ENCODE results near the gene MDM4. TPM values are rescaled to one million over a fixed set of nuclear protein-coding genes. Genes with fewer than 3 reads are reported as not detected.

The MDM4 gene
- total RNA-seq, 1 experiment from 2014 or later, result 49.6 TPM

- no peak overlapping the region for H3K56ac ChIP-seq (ENCODE audit: insufficient read length, low read depth, low read length)
Measured at GRCh38 chr1:204528241-204528640, 12.0 kb downstream of the MDM4 start.

More at GRCh38 chr1:204528241-204528640, 12.0 kb downstream of the MDM4 start:
- H2BK120ac ChIP-seq (ENCODE audit: low read depth, low read length, poor library complexity, severe bottlenecking), result no peak overlapping the region
- no peak overlapping the region for H3K23ac ChIP-seq (ENCODE audit: insufficient read length, low read depth, low read length)
- no peak for TF ChIP-seq CTCF (conservative IDR thresholded peaks at IDR 0.05)
- H3K18ac ChIP-seq (ENCODE audit: insufficient read length, low read depth, low read length), result no peak overlapping the region
- WGBS (ENCODE audit: extremely low coverage, insufficient read length, low lambda C conversion rate), result no CpG with 5 or more reads among the region's 5 CpGs
- H2BK5ac ChIP-seq (ENCODE audit: insufficient read length, low read length), result no peak overlapping the region
- H3K79me2 ChIP-seq (ENCODE audit: insufficient read depth, low read length), result peaks cover 3% of the 10 kb centered on the region; the same call in 1 of the 2 replicates
- no peak overlapping the region for H4K8ac ChIP-seq (replicated peaks; ENCODE audit: insufficient read length, low read depth, low read length)
- H2BK15ac ChIP-seq (ENCODE audit: low read depth, low read length), result no peak overlapping the region
- Mint-ChIP-seq H3K27me3 (ENCODE audit: low read depth) (no peaks in the 10 kb centered on the region), H3K9me3 (peaks cover 3 to 6% of the 10 kb centered on the region in 2 experiments; a peak in 4 of 5 replicates), H3K4me3 (no peak overlapping the region), H3K36me3 (ENCODE audit: insufficient read depth in 1 of 3, low read depth in 3 of 3) (peaks cover 43 to 72% (median 71%) of the 10 kb centered on the region in 3 experiments; a peak in 6 of 7 replicates), H3K27ac (no peak overlapping the region), H3K4me1 (peaks cover 9 to 10% of the 10 kb centered on the region in 2 experiments)
- H3K27ac ChIP-seq (ENCODE audit: insufficient read length, low read depth, low read length), result no peak overlapping the region
- H3K4ac ChIP-seq (ENCODE audit: low read depth, low read length), result no peak overlapping the region
- DNase-seq, result no peak
- no peak overlapping the region for H2BK12ac ChIP-seq (ENCODE audit: insufficient read length, low read depth, low read length)
- H2AFZ ChIP-seq (ENCODE audit: low read length), result no peak overlapping the region
- no peak overlapping the region for H3K14ac ChIP-seq (ENCODE audit: insufficient read depth, low read length)
- H2BK20ac ChIP-seq (ENCODE audit: low read depth, low read length, poor library complexity, severe bottlenecking), result no peak overlapping the region
- no peaks in the 10 kb centered on the region for H3K9me3 ChIP-seq (ENCODE audit: control insufficient read depth, low read depth, low read length)
- H3K9ac ChIP-seq (ENCODE audit: extremely low read depth, insufficient read length, low read length), result no peak overlapping the region
- H3K23me2 ChIP-seq (ENCODE audit: insufficient read length, low read depth, low read length, poor library complexity, severe bottlenecking), result no peaks in the 10 kb centered on the region
- no peaks in the 10 kb centered on the region for H3K4me1 ChIP-seq (ENCODE audit: insufficient read depth, low read length)
- H3K4me2 ChIP-seq (ENCODE audit: insufficient read depth, insufficient read length, low read length), result no peak overlapping the region
- no peak overlapping the region for H2AK5ac ChIP-seq (ENCODE audit: insufficient read length, low read length)
- H4K5ac ChIP-seq (ENCODE audit: insufficient read length, low read depth, low read length), result no peak overlapping the region
- no peak overlapping the region for H3T11ph ChIP-seq (ENCODE audit: low read length)
- peaks cover 4% of the 10 kb centered on the region for H3K79me1 ChIP-seq (ENCODE audit: insufficient read depth, low read depth, low read length, poor library complexity, severe bottlenecking)
- H4K20me1 ChIP-seq (ENCODE audit: control insufficient read depth, insufficient read depth, insufficient read length), result no peaks in the 10 kb centered on the region
- no peaks in the 10 kb centered on the region for H3K27me3 ChIP-seq (ENCODE audit: insufficient read depth, low read length)
- H4K91ac ChIP-seq (ENCODE audit: insufficient read length, low read depth, low read length), result no peak overlapping the region

Data from H9 (cell line).